HepG2 (cell line): Measurements from ENCODE around the gene RTEL1. TPM values are rescaled to one million over a fixed set of nuclear protein-coding genes. Genes with fewer than 3 reads are reported as not detected.
A peak's percentile ranks its signal among the peaks of the same experiment; 100 is the strongest.

Source experiments
- CHD4 ChIP-seq: fragments of 200-600 bp; sonication (generic); IDR thresholded peaks from 2 replicates; pipeline ENCODE4 v1.7.0; 2017; ENCODE audit warnings: mild to moderate bottlenecking, low read length, borderline replicate concordance
- IRX3 ChIP-seq: sonication (generic); formaldehyde crosslinking; IDR thresholded peaks from 2 replicates; pipeline ENCODE4 v1.8.1; 2023; ENCODE audit warnings: mild to moderate bottlenecking, low read depth, missing genetic modification reagents, borderline replicate concordance
- ZMYM3 ChIP-seq: sonication (generic); formaldehyde crosslinking; IDR thresholded peaks from 2 replicates; pipeline ENCODE4 v1.5.1; 2020; ENCODE audit warnings: mild to moderate bottlenecking, missing genetic modification reagents
- ZNF446 ChIP-seq: sonication (generic); formaldehyde crosslinking; IDR thresholded peaks from 2 replicates; pipeline ENCODE4 v1.5.0; 2020; ENCODE audit warnings: mild to moderate bottlenecking, missing genetic modification reagents
- ZNF530 ChIP-seq: sonication (generic); formaldehyde crosslinking; IDR thresholded peaks from 2 replicates; pipeline ENCODE4 v1.5.0; 2020; ENCODE audit warnings: low read depth, mild to moderate bottlenecking, missing genetic modification reagents
- ZNF850 ChIP-seq: sonication (generic); formaldehyde crosslinking; conservative IDR thresholded peaks from 2 replicates; pipeline ENCODE4 v1.9.0; 2021; ENCODE audit warnings: mild to moderate bottlenecking, missing genetic modification reagents
- ZSCAN22 ChIP-seq: sonication (generic); formaldehyde crosslinking; IDR thresholded peaks from 2 replicates; pipeline ENCODE4 v1.4.0; 2020; ENCODE audit warnings: mild to moderate bottlenecking, missing genetic modification reagents
- ZSCAN29 ChIP-seq: sonication (generic); formaldehyde crosslinking; conservative IDR thresholded peaks from 2 replicates; pipeline ENCODE4 v1.4.0; 2020; ENCODE audit warnings: mild to moderate bottlenecking, missing genetic modification reagents
- polyA plus RNA-seq, 8 experiments: library from polyadenylated mRNA; depleted of rRNA in 3 of 8; stranded (reverse) in 7 of 8; unstranded in 1 of 8; fragments of >200 nt; fragmentation: Illumina TruSeq in 4 of 8; extraction: Trizol in 4 of 8; gene quantifications; 2 replicates each; pipeline versions ENCODE4 v1.2.1 to v1.2.3, GENCODE V29; 2011 to 2016; ENCODE audit warnings: low read depth in 4 of 8, missing spikeins in 1 of 8, mixed read lengths in 1 of 8; ENCODE audit not compliant: insufficient read depth in 1 of 8
- total RNA-seq, 5 experiments: library from RNA; depleted of rRNA; stranded (reverse); fragments of >200 nt; fragmentation: Illumina TruSeq; extraction: Trizol; gene quantifications; 2 replicates each; pipeline ENCODE4 v1.2.3, GENCODE V29; 2016; ENCODE audit warnings: low read depth in 1 of 5
- TF ChIP-seq, protein P1 (sequence below): sonication (generic); formaldehyde crosslinking; IDR thresholded peaks from 2 replicates; pipeline ENCODE4 v1.5.0; 2020; ENCODE audit warnings: missing genetic modification reagents, mild to moderate bottlenecking, borderline replicate concordance
- TF ChIP-seq, protein P2 (sequence below): sonication (generic); formaldehyde crosslinking; IDR thresholded peaks from 2 replicates; pipeline ENCODE4 v1.8.0; 2022; ENCODE audit warnings: low read depth, missing genetic modification reagents
- TF ChIP-seq, protein P3 (sequence below): sonication (generic); formaldehyde crosslinking; IDR thresholded peaks from 2 replicates; pipeline ENCODE4 v1.8.1; 2023; ENCODE audit warnings: missing genetic modification reagents, mild to moderate bottlenecking, borderline replicate concordance

Gene RTEL1
- total and polyA plus RNA-seq, 2 of the 13 experiments (the other 11 are each of a cell fraction or from before 2014, with no cell fraction given), result 21.8 to 36.4 TPM

DNA sequence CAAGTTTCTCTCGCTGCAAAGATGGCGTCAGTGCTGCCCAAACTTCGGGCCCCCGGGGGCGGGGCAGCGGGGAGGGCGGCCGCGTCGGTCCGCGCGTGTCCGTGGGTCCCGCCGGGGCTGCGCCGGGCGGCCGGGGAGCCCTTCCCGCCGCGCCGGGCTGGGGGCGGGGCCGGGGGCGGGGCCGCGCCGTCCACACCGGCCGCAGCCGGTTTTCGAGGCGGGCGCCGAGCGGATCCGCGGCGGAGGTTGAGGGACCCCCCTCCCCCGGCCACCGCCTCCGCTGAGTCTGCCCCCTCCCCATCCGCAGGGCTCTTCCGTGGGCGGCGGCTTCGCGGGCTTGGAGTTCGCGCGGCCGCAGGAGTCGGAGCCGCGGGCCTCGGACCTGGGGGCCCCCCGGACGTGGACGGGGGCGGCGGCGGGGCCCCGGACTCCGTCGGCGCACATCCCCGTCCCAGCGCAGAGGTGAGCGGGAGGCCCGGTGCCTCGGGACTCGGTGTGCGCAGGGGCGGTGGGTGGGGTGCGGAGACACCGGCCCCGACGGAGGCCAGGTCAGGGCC lies 82.0 kb downstream of the RTEL1 start (continued):
- TF ChIP-seq ZMYM3 (no peak), ZNF850 (CRISPR knock-in tag) (0 out of 2 replicates have a peak, but pooled peaks have one; percentile 40), ZSCAN22 (CRISPR knock-in tag) (0 out of 2 replicates have a peak, but pooled peaks have one; percentile 19), ZSCAN29 (CRISPR knock-in tag) (peak; percentile 79; the same call in 1 of the 2 replicates), IRX3 (CRISPR knock-in tag) (peak; percentile 27), ZNF530 (peak; percentile 64; the same call in 1 of the 2 replicates), ZNF446 (CRISPR knock-in tag) (peak; percentile 64; the same call in 1 of the 2 replicates), CHD4 (no peak)
- TF ChIP-seq, protein P1, sequence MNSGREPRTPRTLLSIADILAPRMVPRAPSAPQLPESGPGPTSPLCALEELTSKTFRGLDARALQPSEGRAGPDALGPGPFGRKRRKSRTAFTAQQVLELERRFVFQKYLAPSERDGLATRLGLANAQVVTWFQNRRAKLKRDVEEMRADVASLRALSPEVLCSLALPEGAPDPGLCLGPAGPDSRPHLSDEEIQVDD (CRISPR knock-in tag), result 0 out of 2 replicates have a peak, but pooled peaks have one; percentile 13
- TF ChIP-seq, protein P2, sequence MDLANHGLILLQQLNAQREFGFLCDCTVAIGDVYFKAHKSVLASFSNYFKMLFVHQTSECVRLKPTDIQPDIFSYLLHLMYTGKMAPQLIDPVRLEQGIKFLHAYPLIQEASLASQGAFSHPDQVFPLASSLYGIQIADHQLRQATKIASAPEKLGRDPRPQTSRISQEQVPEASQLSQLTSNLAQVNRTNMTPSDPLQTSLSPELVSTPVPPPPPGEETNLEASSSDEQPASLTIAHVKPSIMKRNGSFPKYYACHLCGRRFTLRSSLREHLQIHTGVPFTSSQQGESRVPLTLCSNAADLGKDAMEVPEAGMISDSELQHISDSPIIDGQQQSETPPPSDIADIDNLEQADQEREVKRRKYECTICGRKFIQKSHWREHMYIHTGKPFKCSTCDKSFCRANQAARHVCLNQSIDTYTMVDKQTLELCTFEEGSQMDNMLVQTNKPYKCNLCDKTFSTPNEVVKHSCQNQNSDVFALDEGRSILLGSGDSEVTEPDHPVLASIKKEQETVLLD (CRISPR knock-in tag), result peak; percentile 65
- TF ChIP-seq, protein P3, sequence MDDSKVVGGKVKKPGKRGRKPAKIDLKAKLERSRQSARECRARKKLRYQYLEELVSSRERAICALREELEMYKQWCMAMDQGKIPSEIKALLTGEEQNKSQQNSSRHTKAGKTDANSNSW (CRISPR knock-in tag), result peak; percentile 87
